Panc1 (cell line): ENCODE measurements around the gene RANBP17. TPM values are rescaled to one million over a fixed set of nuclear protein-coding genes. Genes with fewer than 3 reads are reported as not detected.

Source experiments
- ATAC-seq: fragments of 200-7000 bp; cut with Tn5 transposase; 2 replicates; pipeline ENCODE4 v1.9.1; 2020; ENCODE audit warnings: mild to moderate bottlenecking, moderate library complexity
- BruUV-seq: library from RNA; stranded (reverse); fragments of 400-500 nt; replicated peaks from 2 replicates; lab custom pipeline; 2021; lab: Mats Ljungman, UMichigan
- CTCF ChIA-PET: fragments of 300-600 bp; sonication (Branson Sonifier 250); formaldehyde crosslinking; loops from one replicate; lab custom pipeline; 2022; ENCODE audit warnings: antibody characterized with exemption; lab: Charles Lee
- POLR2A ChIA-PET: fragments of 300-600 bp; sonication (Branson Sonifier 250); formaldehyde crosslinking; loops from one replicate; lab custom pipeline; 2022; ENCODE audit warnings: antibody characterized with exemption; lab: Charles Lee
- DNase-seq: peaks from one replicate; pipeline ENCODE4 v3.0.0-alpha.2; 2010; ENCODE audit warnings: low read depth, low spot score
- H3K27ac ChIP-seq: 2 replicates; pipeline ENCODE4 v1.5.1; 2011; ENCODE audit warnings: mild to moderate bottlenecking, low read length, inconsistent platforms
- H3K27me3 ChIP-seq: fragments of 200-500 bp; sonication (Bioruptor generic); 2 replicates; pipeline ENCODE4 v1.6.0; 2014; ENCODE audit warnings: low read length, inconsistent platforms; ENCODE audit not compliant: control insufficient read depth, insufficient read depth
- H3K36me3 ChIP-seq: fragments of 200-500 bp; sonication (Bioruptor generic); 2 replicates; pipeline ENCODE4 v1.5.1; 2014; ENCODE audit warnings: inconsistent platforms, mild to moderate bottlenecking, low read length, moderate library complexity; ENCODE audit not compliant: control insufficient read depth, insufficient read depth
- H3K4me1 ChIP-seq: 2 replicates; pipeline ENCODE4 v1.5.1; 2011; ENCODE audit warnings: inconsistent platforms, mild to moderate bottlenecking, low read length, moderate library complexity; ENCODE audit not compliant: control insufficient read depth, insufficient read depth
- H3K4me3 ChIP-seq, 2 experiments: 2 replicates each; pipeline ENCODE4 v1.5.1; 2011 to 2012; ENCODE audit warnings: low read depth in 2 of 2, low read length in 2 of 2, mild to moderate bottlenecking in 2 of 2, inconsistent platforms in 1 of 2, moderate library complexity in 1 of 2
- H3K9me3 ChIP-seq: fragments of 200-500 bp; sonication (Bioruptor generic); 2 replicates; pipeline ENCODE4 v1.5.1; 2014; ENCODE audit warnings: low read depth, mild to moderate bottlenecking, inconsistent platforms, low read length, moderate library complexity; ENCODE audit not compliant: control insufficient read depth, insufficient read depth
- CTCF ChIP-seq: fragments of 450-650 bp; IDR thresholded peaks from 2 replicates; pipeline ENCODE4 v1.5.1; 2017; ENCODE audit warnings: mild to moderate bottlenecking
- POLR2AphosphoS5 ChIP-seq: IDR thresholded peaks from 2 replicates; pipeline ENCODE4 v1.6.1; 2012; ENCODE audit warnings: mild to moderate bottlenecking, low read depth, low read length, moderate library complexity
- REST ChIP-seq, 2 experiments: IDR thresholded peaks; 2 replicates each; pipeline ENCODE4 v1.6.1; 2011 to 2012; ENCODE audit warnings: low read depth in 2 of 2, control low read depth in 1 of 2, low read length in 1 of 2, mild to moderate bottlenecking in 1 of 2, moderate library complexity in 1 of 2; ENCODE audit not compliant: insufficient read depth in 1 of 2
- SIN3A ChIP-seq: IDR thresholded peaks from 2 replicates; pipeline ENCODE4 v1.6.1; 2012; ENCODE audit warnings: low read depth, mild to moderate bottlenecking, low read length, moderate library complexity, borderline replicate concordance; ENCODE audit not compliant: insufficient read depth
- TCF7L2 ChIP-seq: IDR thresholded peaks from 2 replicates; pipeline ENCODE4 v1.6.1; 2011; ENCODE audit warnings: mild to moderate bottlenecking, low read depth, low read length, inconsistent platforms
- in situ Hi-C: cut with HindIII; loops from 2 replicates; pipeline ENCODE4 v1.10.0; 2016; ENCODE audit warnings: low sequenced_read_pairs, low pct_unique_long_range_greater_than_20kb
- intact Hi-C: fragments of 100-400 bp; cut with micrococcal nuclease; formaldehyde crosslinking; loops from one replicate; pipeline ENCODE4 v1.10.0; 2022; ENCODE audit not compliant: unreplicated experiment
- total RNA-seq: library from RNA; stranded (reverse); gene quantifications from one replicate; pipeline ENCODE4 v1.2.1, GENCODE V29; 2021; ENCODE audit not compliant: unreplicated experiment

The RANBP17 gene
- total RNA-seq, 1 experiment from 2014 or later = not detected

GRCh38 chr5:171295299-171295698 is 433.5 kb downstream of the RANBP17 start:
- Histone ChIP-seq H3K4me3 (no peak overlapping the region), H3K27me3 (no peaks in the 10 kb centered on the region), H3K27ac (no peak overlapping the region), H3K36me3 (no peaks in the 10 kb centered on the region), H3K9me3 (no peaks in the 10 kb centered on the region), H3K4me1 (no peaks in the 10 kb centered on the region)
- DNase-seq = no peak
- no TSS peak for BruUV-seq
- ChIA-PET POLR2A (no interaction called here), CTCF (interaction anchor here (0.7 kb wide), 1 partner anchor 47 kb away, joined by 3 read pairs; no protein-coding TSS in a partner anchor)
- intact Hi-C loops = no loop called here
- ATAC-seq = no peak
- no peak for TF ChIP-seq SIN3A
- no peak for TF ChIP-seq TCF7L2
- TF ChIP-seq POLR2AphosphoS5 = no peak
- TF ChIP-seq CTCF = no peak
- TF ChIP-seq REST (IDR thresholded peaks at IDR 0.05; ENCODE audit: insufficient read depth in 1 of 2, low read depth in 2 of 2, low read length in 1 of 2) = no peak
- in situ Hi-C loops = no loop called here

DNA sequence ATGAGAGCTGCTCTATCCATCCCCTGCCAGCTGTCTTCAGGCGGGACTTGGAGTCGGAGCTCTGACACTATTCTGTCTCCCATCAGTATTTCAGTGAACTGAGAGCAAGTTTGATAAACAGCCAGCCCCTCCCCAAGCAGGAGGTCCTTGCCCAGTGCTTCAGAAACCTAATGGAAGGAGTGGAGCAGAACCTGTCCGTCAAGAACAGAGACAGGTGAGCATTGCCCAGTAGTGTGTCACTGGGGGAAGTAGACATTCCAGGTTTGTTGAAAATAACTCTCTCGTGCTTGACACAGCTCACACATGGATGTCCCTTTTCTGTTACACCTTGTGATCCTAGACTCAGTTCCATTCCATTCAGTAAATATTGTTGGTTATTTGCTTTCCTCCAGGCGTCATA is 434.0 kb downstream of the RANBP17 start:
- POLR2A ChIA-PET = no interaction called here

More for the DNA sequence above, 434.0 kb downstream of the RANBP17 start:
- no peak overlapping the region for H3K4me3 ChIP-seq
- TF ChIP-seq POLR2AphosphoS5 (no peak), REST (IDR thresholded peaks at IDR 0.05; ENCODE audit: insufficient read depth in 1 of 2, low read depth in 2 of 2, low read length in 1 of 2) (no peak), SIN3A (no peak), CTCF (no peak), TCF7L2 (no peak)
- no TSS peak for BruUV-seq
- intact Hi-C loops = no loop called here
- CTCF ChIA-PET = interaction anchor here (0.7 kb wide), 1 partner anchor 47 kb away, joined by 3 read pairs; no protein-coding TSS in a partner anchor
- H3K27me3 ChIP-seq = no peaks in the 10 kb centered on the region
- no peak overlapping the region for H3K27ac ChIP-seq
- DNase-seq (no peak), ATAC-seq (no peak)
- no peaks in the 10 kb centered on the region for H3K9me3 ChIP-seq
- H3K36me3 ChIP-seq = no peaks in the 10 kb centered on the region
- in situ Hi-C loops = no loop called here
- no peaks in the 10 kb centered on the region for H3K4me1 ChIP-seq
